GM18508 (cell line): ENCODE results near the gene CLTRN.

Source experiments
- ATAC-seq: cut with Tn5 transposase; IDR thresholded peaks from one replicate; pipeline ENCODE4 v1.9.1; 2021; ENCODE audit warnings: moderate number of reproducible peaks; ENCODE audit not compliant: insufficient read depth, unreplicated experiment

CLTRN gene

DNA sequence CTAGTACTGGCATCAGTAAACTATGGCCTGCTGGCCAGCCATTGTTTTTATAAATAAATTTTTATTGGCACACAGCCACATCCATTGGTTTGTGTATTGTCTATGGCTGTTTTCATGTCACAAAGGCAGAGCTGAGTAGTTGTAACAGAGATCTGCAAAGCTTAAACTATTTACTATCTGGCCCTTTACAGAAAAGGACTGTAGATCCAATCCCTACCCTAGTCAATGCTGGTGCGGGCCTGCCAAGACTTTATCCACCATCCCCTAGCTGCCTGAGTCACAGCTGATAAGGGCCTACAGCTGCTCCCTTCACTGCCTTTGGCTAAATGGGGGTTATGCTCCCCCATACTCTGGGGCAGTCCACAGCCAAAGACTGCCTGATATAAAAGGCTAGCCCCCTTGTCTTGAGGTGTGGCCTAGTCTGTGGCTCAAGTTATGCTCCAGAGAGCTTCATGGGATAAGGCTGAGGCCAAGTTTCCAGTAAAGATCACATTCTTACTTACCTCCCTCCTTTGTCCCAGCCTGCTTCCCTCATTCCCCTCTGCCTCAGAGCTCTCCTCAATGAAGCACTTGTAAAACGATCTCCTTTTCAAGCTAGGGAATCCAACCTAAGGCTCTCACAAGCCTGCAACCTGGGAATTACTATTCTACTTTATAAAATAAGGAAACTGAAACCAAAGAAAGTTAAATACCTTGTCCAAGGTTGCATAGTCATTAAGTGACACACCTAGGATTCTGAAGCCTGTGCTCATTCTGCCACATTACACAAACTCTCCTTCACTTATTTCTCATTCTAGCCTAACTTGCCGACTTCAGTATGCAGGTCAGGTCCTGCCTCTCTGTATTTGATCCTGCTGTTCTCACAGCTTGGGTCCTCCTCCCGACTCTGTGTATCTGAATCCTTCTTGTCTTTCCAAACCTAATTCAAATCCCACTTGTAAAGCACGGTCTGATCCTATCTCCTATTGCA lies 84.5 kb downstream of the CLTRN start:
- ATAC-seq = no peak
